GM18505 (cell line): ENCODE data around the gene GRID1.

Experiments
- ATAC-seq: cut with Tn5 transposase; IDR thresholded peaks from one replicate; pipeline ENCODE4 v1.9.1; 2021; ENCODE audit not compliant: unreplicated experiment
- POLR2A ChIP-seq: IDR thresholded peaks from 4 replicates; pipeline ENCODE4 v1.6.1; 2011; ENCODE audit warnings: borderline replicate concordance; ENCODE audit not compliant: insufficient read depth, insufficient read length; ENCODE audit errors: extremely low read depth

GRID1 gene

GRCh38 chr10:86295791-86296190, 70.8 kb downstream of the GRID1 start:
- ATAC-seq, result no peak

GRCh38 chr10:86295351-86295750, 71.2 kb downstream of the GRID1 start:
- no peak for ATAC-seq
- no peak for TF ChIP-seq POLR2A

More at GRCh38 chr10:86295791-86296190, 70.8 kb downstream of the GRID1 start:
- TF ChIP-seq POLR2A, result no peak

GRCh38 chr10:86294346-86295265, 72.0 kb downstream of the GRID1 start:
- no peak for ATAC-seq
- TF ChIP-seq POLR2A, result no peak

- TF ChIP-seq POLR2A, result no peak
- no peak for ATAC-seq
Measured at GRCh38 chr10:86293396-86293791, 73.2 kb downstream of the GRID1 start.

- no peak for TF ChIP-seq POLR2A
- ATAC-seq, result no peak
Measured at GRCh38 chr10:86292462-86293395, 73.9 kb downstream of the GRID1 start.

- ATAC-seq, result no peak
- TF ChIP-seq POLR2A, result no peak
Measured at GRCh38 chr10:86291616-86292340, 74.8 kb downstream of the GRID1 start.

GRCh38 chr10:86290933-86291615, 75.5 kb downstream of the GRID1 start:
- no peak for ATAC-seq
- no peak for TF ChIP-seq POLR2A

GRCh38 chr10:86289577-86289868, 77.1 kb downstream of the GRID1 start:
- no peak for TF ChIP-seq POLR2A
- ATAC-seq, result no peak

GRCh38 chr10:86288695-86289576, 77.7 kb downstream of the GRID1 start:
- no peak for ATAC-seq
- TF ChIP-seq POLR2A, result no peak

GRCh38 chr10:86287966-86288579, 78.5 kb downstream of the GRID1 start:
- ATAC-seq, result no peak
- no peak for TF ChIP-seq POLR2A

GRCh38 chr10:86287110-86287793, 79.3 kb downstream of the GRID1 start:
- ATAC-seq, result no peak
- no peak for TF ChIP-seq POLR2A
